ENCODE results near the gene KRTAP5-8.

DNA sequence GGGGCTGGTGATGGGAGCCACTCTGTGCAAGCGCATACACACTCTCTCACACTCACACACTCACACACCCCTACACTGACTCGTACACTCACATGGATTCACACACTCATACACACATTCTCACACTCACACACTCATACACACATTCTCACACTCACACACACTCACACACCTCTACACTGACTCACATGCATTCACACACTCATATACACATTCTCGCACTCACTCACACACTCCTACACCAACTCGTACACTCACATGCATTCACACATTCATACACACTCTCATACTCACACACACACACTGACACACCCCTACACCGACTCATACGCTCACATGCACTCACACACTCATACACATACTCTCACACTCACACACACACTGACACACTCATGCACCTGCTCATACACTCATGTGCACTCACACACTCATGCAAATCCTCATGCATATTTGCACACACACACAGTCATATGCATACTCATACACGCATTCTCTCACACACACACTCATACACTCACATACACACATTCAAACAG, 39.7 kb downstream of the KRTAP5-8 start:
- TF ChIP-seq POLR2A (IDR thresholded peaks at IDR 0.05; ENCODE audit: borderline replicate concordance, extremely low read depth, insufficient read depth, insufficient read length), result no peak
- TF ChIP-seq TCF7L2 (IDR thresholded peaks at IDR 0.05; ENCODE audit: borderline replicate concordance, extremely low read depth, insufficient read depth, insufficient read length), result no peak
- TF ChIP-seq POLR2AphosphoS5 (IDR thresholded peaks at IDR 0.05; ENCODE audit: low read depth, low read length), result no peak
- no peak for TF ChIP-seq MAX (IDR thresholded peaks at IDR 0.05)
- TF ChIP-seq, protein P1, sequence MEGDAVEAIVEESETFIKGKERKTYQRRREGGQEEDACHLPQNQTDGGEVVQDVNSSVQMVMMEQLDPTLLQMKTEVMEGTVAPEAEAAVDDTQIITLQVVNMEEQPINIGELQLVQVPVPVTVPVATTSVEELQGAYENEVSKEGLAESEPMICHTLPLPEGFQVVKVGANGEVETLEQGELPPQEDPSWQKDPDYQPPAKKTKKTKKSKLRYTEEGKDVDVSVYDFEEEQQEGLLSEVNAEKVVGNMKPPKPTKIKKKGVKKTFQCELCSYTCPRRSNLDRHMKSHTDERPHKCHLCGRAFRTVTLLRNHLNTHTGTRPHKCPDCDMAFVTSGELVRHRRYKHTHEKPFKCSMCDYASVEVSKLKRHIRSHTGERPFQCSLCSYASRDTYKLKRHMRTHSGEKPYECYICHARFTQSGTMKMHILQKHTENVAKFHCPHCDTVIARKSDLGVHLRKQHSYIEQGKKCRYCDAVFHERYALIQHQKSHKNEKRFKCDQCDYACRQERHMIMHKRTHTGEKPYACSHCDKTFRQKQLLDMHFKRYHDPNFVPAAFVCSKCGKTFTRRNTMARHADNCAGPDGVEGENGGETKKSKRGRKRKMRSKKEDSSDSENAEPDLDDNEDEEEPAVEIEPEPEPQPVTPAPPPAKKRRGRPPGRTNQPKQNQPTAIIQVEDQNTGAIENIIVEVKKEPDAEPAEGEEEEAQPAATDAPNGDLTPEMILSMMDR (IDR thresholded peaks at IDR 0.05 in 2 of 3, conservative IDR thresholded peaks at IDR 0.05 in 1 of 3; ENCODE audit: borderline replicate concordance in 1 of 3, insufficient read depth in 1 of 3, low read depth in 2 of 3, low read length in 2 of 3), result no peak
- TF ChIP-seq EZH2phosphoT487 (IDR thresholded peaks at IDR 0.05; ENCODE audit: borderline replicate concordance), result no peak
- no peak for TF ChIP-seq YY1 (IDR thresholded peaks at IDR 0.05; ENCODE audit: extremely low read depth, insufficient replicate concordance, low read depth, low read length)
- TF ChIP-seq CEBPB (IDR thresholded peaks at IDR 0.05; ENCODE audit: low read depth), result no peak
- TF ChIP-seq RAD21 (IDR thresholded peaks at IDR 0.05; ENCODE audit: low read depth), result no peak
- no peak for TF ChIP-seq JUND (IDR thresholded peaks at IDR 0.05)
- no peak for TF ChIP-seq ZNF274 (IDR thresholded peaks at IDR 0.05; ENCODE audit: low read depth, low read length)

Data from HCT116 (cell line).